Measurements from ENCODE around the gene DENND1B.

GRCh38 chr1:197744979-197745378, 30.3 kb downstream of the DENND1B start:
- TF ChIP-seq CTCF (IDR thresholded peaks at IDR 0.05), result no peak
- TF ChIP-seq POLR2A (IDR thresholded peaks at IDR 0.05), result no peak
